ENCODE results near the gene TESK2. TPM values are rescaled to one million over a fixed set of nuclear protein-coding genes. Genes with fewer than 3 reads are reported as not detected.

Gene TESK2
- total RNA-seq, 1 experiment from 2014 or later = 5.0 TPM

- ChIA-PET POLR2A (no interaction called here), CTCF (no interaction called here), RAD21 (ENCODE audit: low non-redundant PET in 1 of 2, low total read pairs in 2 of 2, uncharacterized antibody in 2 of 2, unreplicated experiment in 2 of 2) (no interaction called here)
- Histone ChIP-seq H3K9ac (ENCODE audit: low read length) (no peak overlapping the region), H3K27me3 (ENCODE audit: insufficient read depth, low read length) (no peaks in the 10 kb centered on the region), H2AFZ (ENCODE audit: low read depth, low read length, poor library complexity, severe bottlenecking) (no peak overlapping the region), H4K20me1 (ENCODE audit: insufficient read depth) (no peaks in the 10 kb centered on the region), H3K27ac (ENCODE audit: low read depth, low read length) (no peak overlapping the region), H3K79me2 (ENCODE audit: insufficient read depth, low read length) (no peaks in the 10 kb centered on the region), H3K4me1 (ENCODE audit: control insufficient read depth in 1 of 2, insufficient read depth in 2 of 2, low read length in 2 of 2) (peaks cover 0 to 7% of the 10 kb centered on the region in 2 experiments; a peak in 2 of 4 replicates), H3K4me3 (replicated peaks in 1 of 2; ENCODE audit: low read depth in 1 of 2, low read length in 2 of 2) (no peak overlapping the region), H3K36me3 (ENCODE audit: control insufficient read depth in 1 of 2, insufficient read depth in 2 of 2, low read length in 2 of 2) (peaks cover 0 to 5% of the 10 kb centered on the region in 2 experiments; a peak in 1 of 4 replicates), H3K9me2 (ENCODE audit: insufficient read depth) (no peaks in the 10 kb centered on the region), H3K4me2 (ENCODE audit: low read length) (no peak overlapping the region), H3K9me3 (ENCODE audit: control insufficient read depth in 1 of 2, insufficient read depth in 1 of 2, low read depth in 1 of 2, low read length in 2 of 2) (no peaks in the 10 kb centered on the region)
- TF ChIP-seq FOSL1 (IDR thresholded peaks at IDR 0.05; ENCODE audit: low read depth) (no peak), ZBTB33 (IDR thresholded peaks at IDR 0.05; ENCODE audit: extremely low read depth, insufficient replicate concordance, low read length) (no peak), CTCF (IDR thresholded peaks at IDR 0.05 in 2 of 3, conservative IDR thresholded peaks at IDR 0.05 in 1 of 3; ENCODE audit: borderline replicate concordance in 1 of 3, insufficient read depth in 1 of 3, low read depth in 2 of 3, low read length in 2 of 3) (no peak), REST (IDR thresholded peaks at IDR 0.05; ENCODE audit: low read depth) (no peak), CEBPB (IDR thresholded peaks at IDR 0.05; ENCODE audit: low read depth) (no peak), YY1 (IDR thresholded peaks at IDR 0.05; ENCODE audit: extremely low read depth, insufficient replicate concordance, low read depth, low read length) (no peak), MAX (IDR thresholded peaks at IDR 0.05) (no peak), ZNF274 (IDR thresholded peaks at IDR 0.05; ENCODE audit: low read depth, low read length) (no peak), POLR2A (IDR thresholded peaks at IDR 0.05; ENCODE audit: borderline replicate concordance, extremely low read depth, insufficient read depth, insufficient read length) (no peak), EZH2 (IDR thresholded peaks at IDR 0.05) (no peak), SIN3A (IDR thresholded peaks at IDR 0.05; ENCODE audit: low read depth) (no peak), SRF (IDR thresholded peaks at IDR 0.05; ENCODE audit: low read depth) (no peak), JUND (IDR thresholded peaks at IDR 0.05) (no peak), TCF7L2 (IDR thresholded peaks at IDR 0.05; ENCODE audit: borderline replicate concordance, extremely low read depth, insufficient read depth, insufficient read length) (no peak), SP1 (IDR thresholded peaks at IDR 0.05; ENCODE audit: low read depth) (no peak), POLR2AphosphoS5 (IDR thresholded peaks at IDR 0.05; ENCODE audit: low read depth, low read length) (no peak), EGR1 (IDR thresholded peaks at IDR 0.05; ENCODE audit: low read depth) (no peak), CBX3 (IDR thresholded peaks at IDR 0.05; ENCODE audit: low read depth) (no peak), ZFX (IDR thresholded peaks at IDR 0.05) (no peak), ATF3 (IDR thresholded peaks at IDR 0.05) (no peak)
- no peak for ATAC-seq
- no TSS peak for BruUV-seq (replicated peaks)
- DNase-seq (ENCODE audit: low read depth, low spot score) = no peak
- intact Hi-C loops (cut with micrococcal nuclease) = no loop called here
Observed at GRCh38 chr1:45328680-45329079, 162.3 kb downstream of the TESK2 start.
